Right atrium auricular region (tissue), 2 donors: ENCODE measurements around the gene SLC6A1. TPM values are rescaled to one million over a fixed set of nuclear protein-coding genes. Genes with fewer than 3 reads are reported as not detected.

Experiments
- DNase-seq: peaks from one replicate; pipeline ENCODE4 v3.0.0-alpha.2; 2019; ENCODE audit warnings: low spot score
- H3K27ac ChIP-seq, 2 donors: fragments of 200-600 bp; sonication (generic); 1 replicate in 1 of 2; 2 replicates in 1 of 2; pipeline ENCODE4 v1.5.1; 2016 to 2019
- H3K27me3 ChIP-seq, 2 donors: fragments of 200-600 bp; sonication (generic); one replicate each; pipeline versions ENCODE4 v1.5.1 to v1.6.0; 2017 to 2019
- H3K36me3 ChIP-seq: fragments of 200-600 bp; sonication (generic); one replicate; pipeline ENCODE4 v1.5.1; 2016
- H3K4me1 ChIP-seq, 2 donors: fragments of 200-600 bp; sonication (generic); one replicate each; pipeline versions ENCODE4 v1.5.1 to v1.6.0; 2017 to 2019
- H3K4me3 ChIP-seq, 2 donors: fragments of 200-600 bp; sonication (generic); 1 replicate in 1 of 2; 2 replicates in 1 of 2; pipeline ENCODE4 v1.5.1; 2017 to 2019; ENCODE audit warnings: mild to moderate bottlenecking in 1 of 2, moderate library complexity in 1 of 2
- H3K9me3 ChIP-seq, 2 donors: fragments of 200-600 bp; sonication (generic); one replicate each; pipeline ENCODE4 v1.5.1; 2019
- CTCF ChIP-seq, 2 donors: fragments of 200-600 bp; sonication (generic); IDR thresholded peaks; one replicate each; pipeline ENCODE4 v1.5.1; 2019; ENCODE audit warnings: antibody characterized with exemption in 2 of 2
- total RNA-seq, 2 donors: library from RNA; depleted of rRNA; stranded (reverse); fragments of >200 nt; gene quantifications; one replicate each; pipeline ENCODE4 v1.1.0, GENCODE V29; 2016

The SLC6A1 gene
- total RNA-seq, 2 donors from 2014 or later = 1.3 to 4.1 TPM

- H3K27ac ChIP-seq = no peak overlapping the region
- H3K4me1 ChIP-seq = peaks cover 0 to 15% of the 10 kb centered on the region in 2 donors
- H3K9me3 ChIP-seq = no peaks in the 10 kb centered on the region
- no peaks in the 10 kb centered on the region for H3K27me3 ChIP-seq
- no peaks in the 10 kb centered on the region for H3K36me3 ChIP-seq
- H3K4me3 ChIP-seq = no peak overlapping the region
- no peak for DNase-seq
- no peak for TF ChIP-seq CTCF (IDR thresholded peaks at IDR 0.05)
These were observed 43.4 kb upstream of the SLC6A1 start for GRCh38 chr3:10949197-10949596.

GRCh38 chr3:10950476-10951294, 41.9 kb upstream of the SLC6A1 start:
- H3K9me3 ChIP-seq = no peaks in the 10 kb centered on the region
- no peak for DNase-seq
- H3K4me3 ChIP-seq = no peak overlapping the region
- peaks cover 0 to 17% of the 10 kb centered on the region in 2 donors for H3K4me1 ChIP-seq
- H3K27me3 ChIP-seq = no peaks in the 10 kb centered on the region
- peak in 1 of 2 donors; percentile 69 for TF ChIP-seq CTCF (IDR thresholded peaks at IDR 0.05)
- no peak overlapping the region for H3K27ac ChIP-seq
- H3K36me3 ChIP-seq = no peaks in the 10 kb centered on the region

GRCh38 chr3:10951295-10951926, 41.1 kb upstream of the SLC6A1 start:
- no peak for TF ChIP-seq CTCF (IDR thresholded peaks at IDR 0.05)
- DNase-seq = no peak
- Histone ChIP-seq H3K4me3 (no peak overlapping the region), H3K36me3 (no peaks in the 10 kb centered on the region), H3K27me3 (no peaks in the 10 kb centered on the region), H3K27ac (no peak overlapping the region), H3K9me3 (no peaks in the 10 kb centered on the region), H3K4me1 (peaks cover 0 to 25% of the 10 kb centered on the region in 2 donors)

GRCh38 chr3:10952525-10952924, 40.0 kb upstream of the SLC6A1 start:
- Histone ChIP-seq H3K4me1 (peaks cover 0 to 36% of the 10 kb centered on the region in 2 donors), H3K36me3 (no peaks in the 10 kb centered on the region), H3K27me3 (no peaks in the 10 kb centered on the region), H3K4me3 (no peak overlapping the region), H3K9me3 (no peaks in the 10 kb centered on the region), H3K27ac (no peak overlapping the region)
- no peak for DNase-seq
- TF ChIP-seq CTCF (IDR thresholded peaks at IDR 0.05) = no peak

GRCh38 chr3:10954740-10955139, 37.8 kb upstream of the SLC6A1 start:
- no peak for DNase-seq
- no peaks in the 10 kb centered on the region for H3K27me3 ChIP-seq
- no peaks in the 10 kb centered on the region for H3K36me3 ChIP-seq

More at GRCh38 chr3:10954740-10955139, 37.8 kb upstream of the SLC6A1 start:
- Histone ChIP-seq H3K9me3 (no peaks in the 10 kb centered on the region), H3K4me3 (no peak overlapping the region), H3K27ac (no peak overlapping the region), H3K4me1 (peaks cover 0 to 43% of the 10 kb centered on the region in 2 donors)
- TF ChIP-seq CTCF (IDR thresholded peaks at IDR 0.05) = no peak
